ENCODE data around the gene EPHA1.

GRCh38 chr7:143367972-143368371 lies 40.7 kb downstream of the EPHA1 start:
- no peak for TF ChIP-seq CTCF (IDR thresholded peaks at IDR 0.05)
- TF ChIP-seq POLR2AphosphoS5 (IDR thresholded peaks at IDR 0.05), result no peak
- no peak for TF ChIP-seq POLR2A (IDR thresholded peaks at IDR 0.05; ENCODE audit: low read depth)
